SH-SY5Y (cell line): Measurements from ENCODE around the gene PYCR2.

Source experiments
- GATA2 ChIP-seq: IDR thresholded peaks from 2 replicates; pipeline ENCODE4 v1.6.1; 2011; ENCODE audit warnings: mild to moderate bottlenecking, low read depth, low read length
- GATA3 ChIP-seq: IDR thresholded peaks from 2 replicates; pipeline ENCODE4 v1.6.1; 2011; ENCODE audit warnings: low read depth, mild to moderate bottlenecking, low read length, moderate library complexity

DNA sequence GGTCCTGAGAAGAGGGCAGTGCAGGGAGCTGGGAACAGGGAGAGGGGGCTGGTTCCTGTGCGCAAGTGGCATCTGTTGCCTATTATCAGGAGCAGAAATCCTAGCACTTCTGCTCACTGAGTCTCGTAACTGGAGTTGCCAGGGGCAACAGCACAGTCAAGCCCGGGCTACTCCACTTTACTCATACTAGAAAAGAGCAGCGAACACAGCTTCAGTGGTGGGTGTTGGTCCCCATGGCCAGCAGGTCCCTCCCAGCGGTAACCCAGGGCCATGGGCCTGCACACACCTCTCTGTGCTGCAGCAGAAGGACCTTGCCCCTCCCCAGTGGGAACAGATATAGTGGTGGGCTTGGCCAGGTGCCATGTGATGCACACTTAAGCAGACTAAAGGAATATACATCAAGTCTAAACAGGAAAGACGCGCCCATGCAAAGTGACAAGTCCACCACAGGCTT is 8.5 kb downstream of the PYCR2 start:
- peak; percentile 61 for TF ChIP-seq GATA2
- TF ChIP-seq GATA3 = no peak
